ENCODE results near the gene LRBA. TPM values are rescaled to one million over a fixed set of nuclear protein-coding genes. Genes with fewer than 3 reads are reported as not detected.

The LRBA gene
- total and polyA plus RNA-seq, 4 donors, result 8.2 to 69.8 (median 32.8) TPM

- H3K4me3 ChIP-seq (ENCODE audit: low read depth in 1 of 3, low read length in 3 of 3), result no peak overlapping the region
- no peak overlapping the region for H3K27ac ChIP-seq (ENCODE audit: low read depth in 1 of 2, low read length in 2 of 2)
- no peak overlapping the region for H3K9ac ChIP-seq (ENCODE audit: low read depth in 1 of 2, low read length in 2 of 2)
- 75% methylated on average over 4 of the region's 4 CpGs for WGBS
- no peaks in the 10 kb centered on the region for H3K9me3 ChIP-seq (ENCODE audit: control insufficient read depth in 4 of 4, low read length in 3 of 4)
- no peaks in the 10 kb centered on the region for H3K27me3 ChIP-seq (ENCODE audit: control insufficient read depth in 4 of 4, insufficient read depth in 4 of 4, low read length in 3 of 4)
- H3K36me3 ChIP-seq (ENCODE audit: control insufficient read depth in 4 of 4, insufficient read depth in 3 of 4, low read depth in 1 of 4, low read length in 3 of 4), result no peaks in the 10 kb centered on the region
- no peak for DNase-seq (ENCODE audit: low spot score)
- no peak for TF ChIP-seq RXRA (IDR thresholded peaks at IDR 0.05)
- TF ChIP-seq HNF4G (IDR thresholded peaks at IDR 0.05), result no peak
- TF ChIP-seq MAX (IDR thresholded peaks at IDR 0.05), result no peak
- TF ChIP-seq FOXA1 (IDR thresholded peaks at IDR 0.05), result no peak
- TF ChIP-seq ZBTB33 (IDR thresholded peaks at IDR 0.05), result no peak
- peaks cover 0 to 23% (median 18%) of the 10 kb centered on the region in 4 donors for H3K4me1 ChIP-seq (ENCODE audit: control insufficient read depth in 4 of 4, insufficient read depth in 4 of 4, low read length in 3 of 4)
These were observed 783.8 kb downstream of the LRBA start for GRCh38 chr4:150231107-150231770.

- Histone ChIP-seq H3K27me3 (ENCODE audit: control insufficient read depth in 4 of 4, insufficient read depth in 4 of 4, low read length in 3 of 4) (no peaks in the 10 kb centered on the region), H3K4me3 (ENCODE audit: low read depth in 1 of 3, low read length in 3 of 3) (no peak overlapping the region), H3K9ac (ENCODE audit: low read depth in 1 of 2, low read length in 2 of 2) (no peak overlapping the region), H3K4me1 (ENCODE audit: control insufficient read depth in 4 of 4, insufficient read depth in 4 of 4, low read length in 3 of 4) (peaks cover 0 to 23% (median 18%) of the 10 kb centered on the region in 4 donors), H3K9me3 (ENCODE audit: control insufficient read depth in 4 of 4, low read length in 3 of 4) (no peaks in the 10 kb centered on the region), H3K36me3 (ENCODE audit: control insufficient read depth in 4 of 4, insufficient read depth in 3 of 4, low read depth in 1 of 4, low read length in 3 of 4) (no peaks in the 10 kb centered on the region), H3K27ac (ENCODE audit: low read depth in 1 of 2, low read length in 2 of 2) (no peak overlapping the region)
- 90% methylated on average over 2 of the region's 2 CpGs for WGBS
- no peak for DNase-seq (ENCODE audit: low spot score)
- TF ChIP-seq YY1 (IDR thresholded peaks at IDR 0.05) (no peak), HNF4G (IDR thresholded peaks at IDR 0.05) (no peak), SP1 (IDR thresholded peaks at IDR 0.05) (no peak), GABPA (IDR thresholded peaks at IDR 0.05 in 1 of 2, conservative IDR thresholded peaks at IDR 0.05 in 1 of 2) (no peak), FOXA1 (IDR thresholded peaks at IDR 0.05) (no peak), RXRA (IDR thresholded peaks at IDR 0.05) (no peak), JUND (IDR thresholded peaks at IDR 0.05) (no peak), EGR1 (IDR thresholded peaks at IDR 0.05; ENCODE audit: low read depth in 2 of 2) (no peak)
These were observed 784.5 kb downstream of the LRBA start for GRCh38 chr4:150230561-150230960.

GRCh38 chr4:150229520-150229919, 785.6 kb downstream of the LRBA start:
- Histone ChIP-seq H3K27me3 (ENCODE audit: control insufficient read depth in 4 of 4, insufficient read depth in 4 of 4, low read length in 3 of 4) (no peaks in the 10 kb centered on the region), H3K4me3 (ENCODE audit: low read depth in 1 of 3, low read length in 3 of 3) (no peak overlapping the region), H3K27ac (ENCODE audit: low read depth in 1 of 2, low read length in 2 of 2) (no peak overlapping the region), H3K9ac (ENCODE audit: low read depth in 1 of 2, low read length in 2 of 2) (no peak overlapping the region), H3K4me1 (ENCODE audit: control insufficient read depth in 4 of 4, insufficient read depth in 4 of 4, low read length in 3 of 4) (peaks cover 0 to 23% (median 18%) of the 10 kb centered on the region in 4 donors), H3K36me3 (ENCODE audit: control insufficient read depth in 4 of 4, insufficient read depth in 3 of 4, low read depth in 1 of 4, low read length in 3 of 4) (no peaks in the 10 kb centered on the region), H3K9me3 (ENCODE audit: control insufficient read depth in 4 of 4, low read length in 3 of 4) (no peaks in the 10 kb centered on the region)
- TF ChIP-seq TAF1 (conservative IDR thresholded peaks at IDR 0.05) (no peak), MAX (IDR thresholded peaks at IDR 0.05) (no peak), REST (IDR thresholded peaks at IDR 0.05) (no peak), EGR1 (IDR thresholded peaks at IDR 0.05; ENCODE audit: low read depth in 2 of 2) (no peak), JUND (IDR thresholded peaks at IDR 0.05) (no peak), ATF3 (IDR thresholded peaks at IDR 0.05) (no peak), NR2F2 (IDR thresholded peaks at IDR 0.05) (no peak), YY1 (IDR thresholded peaks at IDR 0.05) (no peak), RXRA (IDR thresholded peaks at IDR 0.05) (no peak), FOXA1 (IDR thresholded peaks at IDR 0.05) (no peak), GABPA (IDR thresholded peaks at IDR 0.05 in 1 of 2, conservative IDR thresholded peaks at IDR 0.05 in 1 of 2) (no peak), RAD21 (IDR thresholded peaks at IDR 0.05) (no peak)
- 14% methylated on average over 1 of the region's 1 CpG for WGBS
- no peak for DNase-seq (ENCODE audit: low spot score)

All from liver (tissue), 9 donors.